H9 (cell line): ENCODE data around the gene DNMT3L. TPM values are rescaled to one million over a fixed set of nuclear protein-coding genes. Genes with fewer than 3 reads are reported as not detected.

Experiments
- DNase-seq: peaks from one replicate; pipeline ENCODE4 v3.0.0-alpha.2; 2017
- H2AFZ ChIP-seq: one replicate; pipeline ENCODE4 v1.6.1; 2013; ENCODE audit warnings: mild to moderate bottlenecking, low read length, control low read depth, moderate library complexity
- H2AK5ac ChIP-seq: 2 replicates; pipeline ENCODE4 v1.6.1; 2013; ENCODE audit warnings: low read length, control low read depth, mixed read lengths; ENCODE audit not compliant: insufficient read length
- H2BK120ac ChIP-seq: one replicate; pipeline ENCODE4 v1.6.1; 2013; ENCODE audit warnings: low read depth, mild to moderate bottlenecking, low read length, control low read depth, inconsistent platforms; ENCODE audit not compliant: poor library complexity, severe bottlenecking
- H2BK12ac ChIP-seq: 2 replicates; pipeline ENCODE4 v1.6.1; 2013; ENCODE audit warnings: low read length, control low read depth, mixed read lengths, low read depth; ENCODE audit not compliant: insufficient read length
- H2BK15ac ChIP-seq: 2 replicates; pipeline ENCODE4 v1.6.1; 2013; ENCODE audit warnings: low read depth, low read length, control low read depth
- H2BK20ac ChIP-seq: one replicate; pipeline ENCODE4 v1.6.1; 2013; ENCODE audit warnings: low read depth, mild to moderate bottlenecking, low read length, control low read depth, inconsistent platforms; ENCODE audit not compliant: poor library complexity, severe bottlenecking
- H2BK5ac ChIP-seq: 2 replicates; pipeline ENCODE4 v1.6.1; 2013; ENCODE audit warnings: low read length, control low read depth, mixed read lengths; ENCODE audit not compliant: insufficient read length
- H3K14ac ChIP-seq: 2 replicates; pipeline ENCODE4 v1.6.1; 2013; ENCODE audit warnings: low read length, control low read depth; ENCODE audit not compliant: insufficient read depth
- H3K18ac ChIP-seq: 2 replicates; pipeline ENCODE4 v1.6.1; 2013; ENCODE audit warnings: low read depth, mild to moderate bottlenecking, mixed read lengths, low read length, control low read depth; ENCODE audit not compliant: insufficient read length
- H3K23ac ChIP-seq: 2 replicates; pipeline ENCODE4 v1.6.1; 2013; ENCODE audit warnings: low read length, control low read depth, mixed read lengths, low read depth; ENCODE audit not compliant: insufficient read length
- H3K23me2 ChIP-seq: 2 replicates; pipeline ENCODE4 v1.6.1; 2013; ENCODE audit warnings: low read depth, mild to moderate bottlenecking, mixed read lengths, low read length, control low read depth; ENCODE audit not compliant: insufficient read length, poor library complexity, severe bottlenecking
- H3K27ac ChIP-seq: 2 replicates; pipeline ENCODE4 v1.5.1; 2013; ENCODE audit warnings: low read length, control low read depth, mixed read lengths, low read depth; ENCODE audit not compliant: insufficient read length
- H3K27me3 ChIP-seq: 2 replicates; pipeline ENCODE4 v1.6.1; 2013; ENCODE audit warnings: low read length, control low read depth, inconsistent platforms; ENCODE audit not compliant: insufficient read depth
- H3K4ac ChIP-seq: 2 replicates; pipeline ENCODE4 v1.6.1; 2013; ENCODE audit warnings: low read depth, mild to moderate bottlenecking, control low read depth, inconsistent platforms, low read length, moderate library complexity
- H3K4me1 ChIP-seq: 2 replicates; pipeline ENCODE4 v1.6.1; 2013; ENCODE audit warnings: low read length, control low read depth, inconsistent platforms; ENCODE audit not compliant: insufficient read depth
- H3K4me2 ChIP-seq: 2 replicates; pipeline ENCODE4 v1.6.1; 2013; ENCODE audit warnings: low read length, control low read depth, mixed read lengths; ENCODE audit not compliant: insufficient read length, insufficient read depth
- H3K56ac ChIP-seq: 2 replicates; pipeline ENCODE4 v1.6.1; 2013; ENCODE audit warnings: low read depth, mild to moderate bottlenecking, mixed read lengths, low read length, control low read depth; ENCODE audit not compliant: insufficient read length
- H3K79me1 ChIP-seq: 2 replicates; pipeline ENCODE4 v1.6.1; 2013; ENCODE audit warnings: low read depth, mild to moderate bottlenecking, moderate library complexity, low read length, control low read depth, inconsistent platforms; ENCODE audit not compliant: insufficient read depth, poor library complexity, severe bottlenecking
- H3K79me2 ChIP-seq: 2 replicates; pipeline ENCODE4 v1.6.1; 2013; ENCODE audit warnings: low read length, control low read depth, inconsistent platforms; ENCODE audit not compliant: insufficient read depth
- H3K9ac ChIP-seq: 2 replicates; pipeline ENCODE4 v1.6.1; 2013; ENCODE audit warnings: low read length, control low read depth, mixed read lengths; ENCODE audit not compliant: insufficient read length; ENCODE audit errors: extremely low read depth
- H3K9me3 ChIP-seq: one replicate; pipeline ENCODE4 v1.6.1; 2013; ENCODE audit warnings: low read depth, low read length, inconsistent platforms; ENCODE audit not compliant: control insufficient read depth
- H3T11ph ChIP-seq: one replicate; pipeline ENCODE4 v1.6.1; 2013; ENCODE audit warnings: mild to moderate bottlenecking, low read length, control low read depth, inconsistent platforms
- H4K20me1 ChIP-seq: one replicate; pipeline ENCODE4 v1.6.1; 2013; ENCODE audit not compliant: control insufficient read depth, insufficient read length, insufficient read depth
- H4K5ac ChIP-seq: 2 replicates; pipeline ENCODE4 v1.6.1; 2013; ENCODE audit warnings: low read depth, mild to moderate bottlenecking, mixed read lengths, low read length, control low read depth; ENCODE audit not compliant: insufficient read length
- H4K8ac ChIP-seq: replicated peaks from 2 replicates; pipeline ENCODE4 v1.6.1; 2013; ENCODE audit warnings: low read length, control low read depth, mixed read lengths, low read depth; ENCODE audit not compliant: insufficient read length
- H4K91ac ChIP-seq: 2 replicates; pipeline ENCODE4 v1.6.1; 2013; ENCODE audit warnings: low read depth, mild to moderate bottlenecking, moderate library complexity, mixed read lengths, low read length, control low read depth; ENCODE audit not compliant: insufficient read length
- H3K27ac Mint-ChIP-seq, 3 experiments: 2 replicates in 2 of 3; 3 replicates in 1 of 3; pipeline ENCODE4 v1.8.0; 2020 to 2021; ENCODE audit warnings: mixed read lengths in 3 of 3, mild to moderate bottlenecking in 1 of 3, moderate library complexity in 1 of 3
- H3K27me3 Mint-ChIP-seq: 2 replicates; pipeline ENCODE4 v1.8.0; 2021; ENCODE audit warnings: low read depth, mild to moderate bottlenecking, moderate library complexity, mixed read lengths
- H3K36me3 Mint-ChIP-seq, 3 experiments: 2 replicates in 2 of 3; 3 replicates in 1 of 3; pipeline ENCODE4 v1.8.0; 2020 to 2021; ENCODE audit warnings: low read depth in 3 of 3, mixed read lengths in 3 of 3; ENCODE audit not compliant: insufficient read depth in 1 of 3
- H3K4me1 Mint-ChIP-seq, 2 experiments: 2 replicates each; pipeline ENCODE4 v1.8.0; 2020; ENCODE audit warnings: mixed read lengths in 2 of 2
- H3K4me3 Mint-ChIP-seq, 2 experiments: 2 replicates in 1 of 2; 3 replicates in 1 of 2; pipeline ENCODE4 v1.8.0; 2020 to 2021; ENCODE audit warnings: mild to moderate bottlenecking in 2 of 2, mixed read lengths in 2 of 2, moderate library complexity in 1 of 2
- H3K9me3 Mint-ChIP-seq, 2 experiments: 2 replicates in 1 of 2; 3 replicates in 1 of 2; pipeline ENCODE4 v1.8.0; 2020; ENCODE audit warnings: mild to moderate bottlenecking in 2 of 2, mixed read lengths in 2 of 2, moderate library complexity in 1 of 2
- CTCF ChIP-seq: fragments of 200-600 bp; sonication (generic); conservative IDR thresholded peaks from 3 replicates; pipeline ENCODE4 v1.8.0; 2021; ENCODE audit warnings: antibody characterized with exemption, mild to moderate bottlenecking
- WGBS: extraction: QIAGEN DNeasy Blood & Tissue Kit; methylation state at CpG from one replicate; pipeline ENCODE4 v1.1.7; 2013; ENCODE audit warnings: missing lambda C conversion rate, low lambda C conversion rate, mixed read lengths; ENCODE audit not compliant: insufficient read length; ENCODE audit errors: extremely low coverage; 5-methylcytosine and 5-hydroxymethylcytosine counted together
- total RNA-seq: library from RNA; stranded (reverse); gene quantifications from 2 replicates; pipeline ENCODE4 v1.2.1, GENCODE V29; 2021

DNMT3L gene
- total RNA-seq, 1 experiment from 2014 or later = 0.77 TPM

- no peak overlapping the region for H3K4me3 Mint-ChIP-seq
- no peak overlapping the region for H4K91ac ChIP-seq
- no peak overlapping the region for H3K4ac ChIP-seq
- H3K79me1 ChIP-seq = no peaks in the 10 kb centered on the region
- no peaks in the 10 kb centered on the region for H3K27me3 ChIP-seq
- H3K27ac ChIP-seq = no peak overlapping the region
- no peak overlapping the region for H2BK12ac ChIP-seq
- no peak overlapping the region for H2BK15ac ChIP-seq
- H4K5ac ChIP-seq = no peak overlapping the region
- TF ChIP-seq CTCF = peak; percentile 58
- no peaks in the 10 kb centered on the region for H3K9me3 Mint-ChIP-seq
- H3K18ac ChIP-seq = no peak overlapping the region
- H3K4me2 ChIP-seq = no peak overlapping the region
- no peak overlapping the region for H2BK120ac ChIP-seq
- H3T11ph ChIP-seq = no peak overlapping the region
- H3K56ac ChIP-seq = no peak overlapping the region
- no peaks in the 10 kb centered on the region for H3K79me2 ChIP-seq
- H3K27ac Mint-ChIP-seq = no peak overlapping the region
- H2BK20ac ChIP-seq = no peak overlapping the region
- H3K4me1 Mint-ChIP-seq = peaks cover 5 to 8% of the 10 kb centered on the region in 2 experiments
- H3K23me2 ChIP-seq = no peaks in the 10 kb centered on the region
- H3K27me3 Mint-ChIP-seq = no peaks in the 10 kb centered on the region
- H3K23ac ChIP-seq = no peak overlapping the region
- no peaks in the 10 kb centered on the region for H3K36me3 Mint-ChIP-seq
- H3K9ac ChIP-seq = no peak overlapping the region
- H4K8ac ChIP-seq = no peak overlapping the region
- no peak overlapping the region for H2AK5ac ChIP-seq
- no peak for DNase-seq
- H2BK5ac ChIP-seq = no peak overlapping the region
- WGBS = no CpG with 5 or more reads among the region's 19 CpGs
- no peaks in the 10 kb centered on the region; the same call in 1 of the 2 replicates for H3K4me1 ChIP-seq
- no peak overlapping the region for H3K14ac ChIP-seq
- H4K20me1 ChIP-seq = no peaks in the 10 kb centered on the region
- no peaks in the 10 kb centered on the region for H3K9me3 ChIP-seq
- H2AFZ ChIP-seq = no peak overlapping the region
Measured at GRCh38 chr21:44267655-44268142, 6.0 kb upstream of the DNMT3L start.
